Measurements from ENCODE around the gene TSC22D2. TPM values are rescaled to one million over a fixed set of nuclear protein-coding genes. Genes with fewer than 3 reads are reported as not detected.

Gene TSC22D2
- polyA plus RNA-seq, 3 donors, result 5.1 to 12.9 (median 5.7) TPM

DNA sequence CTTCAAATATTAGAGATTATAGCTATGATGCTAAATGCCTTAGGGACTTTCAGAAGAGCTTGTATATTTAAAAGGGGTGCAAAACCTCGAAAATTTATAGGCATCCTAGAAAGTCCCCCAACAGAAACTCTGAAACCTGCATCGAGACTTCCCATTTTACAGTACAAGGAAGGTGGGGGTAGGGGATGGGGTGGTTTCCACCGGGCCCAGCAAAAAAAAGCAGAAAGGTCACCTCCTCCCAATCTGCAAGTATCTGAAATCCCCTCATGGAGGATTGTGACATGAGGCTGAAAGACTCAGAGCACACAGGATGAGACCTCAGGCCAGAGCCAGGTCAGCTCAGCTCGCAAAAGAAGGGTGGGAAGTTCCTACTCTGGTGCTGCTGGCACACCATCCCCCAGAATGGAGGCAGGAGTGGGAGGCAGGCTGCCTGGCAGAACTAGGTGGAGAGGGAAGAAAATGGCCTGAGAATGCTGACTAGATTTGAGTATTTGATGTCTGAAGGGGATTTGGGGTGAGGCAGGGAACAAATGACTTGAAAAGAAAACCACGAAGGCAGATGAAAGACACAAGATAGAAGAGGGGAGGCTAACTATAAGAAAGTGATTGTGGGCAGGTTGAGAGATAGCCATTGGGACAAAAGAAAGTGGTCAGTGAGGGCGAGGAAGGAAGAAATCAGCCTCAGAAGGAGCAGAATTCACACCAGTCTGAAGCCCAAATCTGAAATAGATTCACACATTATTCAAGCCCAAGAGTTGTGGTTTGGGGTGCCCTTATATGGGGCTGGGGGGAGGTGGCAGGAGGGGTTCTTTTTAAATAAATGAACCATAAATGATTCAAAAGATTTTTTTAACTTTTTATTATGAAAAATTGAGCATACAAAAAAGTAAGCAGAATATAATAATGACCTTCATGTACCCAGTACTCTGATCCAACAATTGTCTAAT is 22.5 kb upstream of the TSC22D2 start:
- no peaks in the 10 kb centered on the region for H3K36me3 Mint-ChIP-seq
- WGBS (ENCODE audit: insufficient coverage), result 65% methylated on average over 2 of the region's 6 CpGs
- peak overlapping the region in 1 of 3 experiments; percentile 72 for H3K4me3 ChIP-seq (replicated peaks in 1 of 3; ENCODE audit: low read depth in 2 of 3, low read length in 3 of 3)
- H3K36me3 ChIP-seq (replicated peaks in 1 of 2; ENCODE audit: control insufficient read depth in 1 of 2, insufficient read depth in 2 of 2, low read length in 2 of 2), result no peaks in the 10 kb centered on the region
- peak overlapping the region; percentile 86 to 97 (median 91) for H3K27ac Mint-ChIP-seq
- intact Hi-C loops (cut with micrococcal nuclease), result loop anchor here in 1 of 2 donors (1.0 kb wide), 1 partner anchor 22 kb away; no protein-coding TSS in a partner anchor
- TF ChIP-seq, protein P1, sequence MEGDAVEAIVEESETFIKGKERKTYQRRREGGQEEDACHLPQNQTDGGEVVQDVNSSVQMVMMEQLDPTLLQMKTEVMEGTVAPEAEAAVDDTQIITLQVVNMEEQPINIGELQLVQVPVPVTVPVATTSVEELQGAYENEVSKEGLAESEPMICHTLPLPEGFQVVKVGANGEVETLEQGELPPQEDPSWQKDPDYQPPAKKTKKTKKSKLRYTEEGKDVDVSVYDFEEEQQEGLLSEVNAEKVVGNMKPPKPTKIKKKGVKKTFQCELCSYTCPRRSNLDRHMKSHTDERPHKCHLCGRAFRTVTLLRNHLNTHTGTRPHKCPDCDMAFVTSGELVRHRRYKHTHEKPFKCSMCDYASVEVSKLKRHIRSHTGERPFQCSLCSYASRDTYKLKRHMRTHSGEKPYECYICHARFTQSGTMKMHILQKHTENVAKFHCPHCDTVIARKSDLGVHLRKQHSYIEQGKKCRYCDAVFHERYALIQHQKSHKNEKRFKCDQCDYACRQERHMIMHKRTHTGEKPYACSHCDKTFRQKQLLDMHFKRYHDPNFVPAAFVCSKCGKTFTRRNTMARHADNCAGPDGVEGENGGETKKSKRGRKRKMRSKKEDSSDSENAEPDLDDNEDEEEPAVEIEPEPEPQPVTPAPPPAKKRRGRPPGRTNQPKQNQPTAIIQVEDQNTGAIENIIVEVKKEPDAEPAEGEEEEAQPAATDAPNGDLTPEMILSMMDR (IDR thresholded peaks at IDR 0.05), result peak; percentile 58
- H3K4me3 Mint-ChIP-seq, result peak overlapping the region; percentile 79 to 84
- H2AFZ ChIP-seq (ENCODE audit: insufficient read depth, low read depth, low read length, poor library complexity, severe bottlenecking), result peak overlapping the region; percentile 57
- H4K20me1 ChIP-seq (ENCODE audit: insufficient read depth, low read length), result no peaks in the 10 kb centered on the region
- peak overlapping the region; percentile 36 to 82 for H3K27ac ChIP-seq (ENCODE audit: low read depth in 1 of 2, low read length in 2 of 2)
- H3K27me3 ChIP-seq (ENCODE audit: control insufficient read depth in 2 of 2, insufficient read depth in 2 of 2, low read length in 2 of 2), result no peaks in the 10 kb centered on the region
- no peaks in the 10 kb centered on the region for H3K9me3 ChIP-seq (replicated peaks in 1 of 2; ENCODE audit: control insufficient read depth in 1 of 2, insufficient read depth in 1 of 2, low read length in 2 of 2)
- peak overlapping the region; percentile 1 for H3K9ac ChIP-seq (ENCODE audit: insufficient read depth, low read length, poor library complexity, severe bottlenecking)
- H3K27me3 Mint-ChIP-seq (ENCODE audit: low read depth in 3 of 3), result peaks cover 2 to 3% (median 2%) of the 10 kb centered on the region in 3 donors
- DNase-seq, result peak; percentile 59 to 96 (median 82)
- peaks cover 21% of the 10 kb centered on the region for H3K4me1 Mint-ChIP-seq
- no peaks in the 10 kb centered on the region for H3K79me2 ChIP-seq (ENCODE audit: insufficient read depth, low read length)
- peak overlapping the region; percentile 74 for H3K4me2 ChIP-seq (replicated peaks; ENCODE audit: extremely low read depth, low read length, poor library complexity, severe bottlenecking)
- H3K4me1 ChIP-seq (ENCODE audit: control insufficient read depth in 1 of 2, insufficient read depth in 2 of 2, low read length in 2 of 2), result peaks cover 19 to 27% of the 10 kb centered on the region in 2 donors
- peaks cover 0 to 1% (median 0%) of the 10 kb centered on the region in 7 donors for H3K9me3 Mint-ChIP-seq

DNA sequence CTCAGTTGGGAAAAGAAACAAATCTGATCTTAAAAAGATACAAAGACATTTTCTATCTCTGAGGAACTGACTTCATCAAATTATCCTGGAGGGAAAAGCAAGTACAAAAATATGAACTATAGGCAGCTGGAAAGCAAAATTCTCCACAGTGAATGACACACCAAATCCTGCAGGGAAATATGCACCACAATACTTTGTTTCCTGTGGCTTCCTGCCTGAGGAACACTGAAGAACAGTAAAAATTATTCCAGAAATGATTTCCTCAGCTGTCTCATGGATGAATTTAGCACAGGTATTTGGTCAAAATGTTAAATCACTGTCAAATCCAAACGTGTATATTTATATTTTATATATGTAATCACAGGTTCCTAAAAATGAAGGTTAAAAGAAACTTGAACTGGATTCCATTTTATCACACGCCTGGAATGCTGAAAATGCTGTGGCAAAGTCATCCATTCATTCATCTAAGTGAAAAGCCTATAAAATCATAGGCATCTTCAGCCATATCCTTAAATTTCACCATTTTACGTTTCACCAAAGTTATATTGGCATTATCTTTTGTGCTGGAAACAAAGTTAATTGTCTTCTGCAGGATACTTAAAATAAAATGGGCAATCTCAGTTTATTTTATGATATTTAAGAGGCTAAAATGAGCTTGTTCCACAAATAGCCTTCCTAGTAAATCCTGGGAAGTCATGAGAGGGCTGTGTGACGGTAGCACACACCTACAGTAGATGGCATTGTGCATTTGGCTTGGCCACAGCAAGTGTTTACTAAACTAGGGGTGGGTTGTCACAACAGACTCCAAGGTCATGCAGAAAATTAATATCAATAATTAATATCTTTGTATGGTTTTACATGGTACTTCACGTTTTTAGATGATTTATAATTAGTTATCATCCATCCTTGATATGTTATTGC is 19.3 kb upstream of the TSC22D2 start:
- Histone ChIP-seq H2AFZ (ENCODE audit: insufficient read depth, low read depth, low read length, poor library complexity, severe bottlenecking) (no peak overlapping the region), H3K4me3 (replicated peaks in 1 of 3; ENCODE audit: low read depth in 2 of 3, low read length in 3 of 3) (no peak overlapping the region), H4K20me1 (ENCODE audit: insufficient read depth, low read length) (no peaks in the 10 kb centered on the region), H3K9me3 (replicated peaks in 1 of 2; ENCODE audit: control insufficient read depth in 1 of 2, insufficient read depth in 1 of 2, low read length in 2 of 2) (no peaks in the 10 kb centered on the region), H3K79me2 (ENCODE audit: insufficient read depth, low read length) (no peaks in the 10 kb centered on the region), H3K4me2 (replicated peaks; ENCODE audit: extremely low read depth, low read length, poor library complexity, severe bottlenecking) (no peak overlapping the region), H3K36me3 (replicated peaks in 1 of 2; ENCODE audit: control insufficient read depth in 1 of 2, insufficient read depth in 2 of 2, low read length in 2 of 2) (no peaks in the 10 kb centered on the region), H3K9ac (ENCODE audit: insufficient read depth, low read length, poor library complexity, severe bottlenecking) (no peak overlapping the region), H3K27me3 (ENCODE audit: control insufficient read depth in 2 of 2, insufficient read depth in 2 of 2, low read length in 2 of 2) (no peaks in the 10 kb centered on the region), H3K27ac (ENCODE audit: low read depth in 1 of 2, low read length in 2 of 2) (no peak overlapping the region), H3K4me1 (ENCODE audit: control insufficient read depth in 1 of 2, insufficient read depth in 2 of 2, low read length in 2 of 2) (peaks cover 19 to 27% of the 10 kb centered on the region in 2 donors)
- Mint-ChIP-seq H3K9me3 (peaks cover 0 to 1% (median 0%) of the 10 kb centered on the region in 7 donors), H3K27me3 (ENCODE audit: low read depth in 3 of 3) (peaks cover 0 to 3% (median 2%) of the 10 kb centered on the region in 3 donors), H3K4me1 (peaks cover 21% of the 10 kb centered on the region), H3K4me3 (no peak overlapping the region), H3K27ac (no peak overlapping the region), H3K36me3 (no peaks in the 10 kb centered on the region)
- no CpG with 5 or more reads among the region's 5 CpGs for WGBS (ENCODE audit: insufficient coverage)
- DNase-seq, result no peak
- TF ChIP-seq, protein P1 (IDR thresholded peaks at IDR 0.05), result no peak
- intact Hi-C loops (cut with micrococcal nuclease), result no loop called here
